GM04504 (cell line): ENCODE measurements around the gene PRKN.

Experiments used
- DNase-seq: peaks from one replicate; pipeline ENCODE4 v3.0.0-alpha.2; 2012; ENCODE audit warnings: low read depth

PRKN gene

DNA sequence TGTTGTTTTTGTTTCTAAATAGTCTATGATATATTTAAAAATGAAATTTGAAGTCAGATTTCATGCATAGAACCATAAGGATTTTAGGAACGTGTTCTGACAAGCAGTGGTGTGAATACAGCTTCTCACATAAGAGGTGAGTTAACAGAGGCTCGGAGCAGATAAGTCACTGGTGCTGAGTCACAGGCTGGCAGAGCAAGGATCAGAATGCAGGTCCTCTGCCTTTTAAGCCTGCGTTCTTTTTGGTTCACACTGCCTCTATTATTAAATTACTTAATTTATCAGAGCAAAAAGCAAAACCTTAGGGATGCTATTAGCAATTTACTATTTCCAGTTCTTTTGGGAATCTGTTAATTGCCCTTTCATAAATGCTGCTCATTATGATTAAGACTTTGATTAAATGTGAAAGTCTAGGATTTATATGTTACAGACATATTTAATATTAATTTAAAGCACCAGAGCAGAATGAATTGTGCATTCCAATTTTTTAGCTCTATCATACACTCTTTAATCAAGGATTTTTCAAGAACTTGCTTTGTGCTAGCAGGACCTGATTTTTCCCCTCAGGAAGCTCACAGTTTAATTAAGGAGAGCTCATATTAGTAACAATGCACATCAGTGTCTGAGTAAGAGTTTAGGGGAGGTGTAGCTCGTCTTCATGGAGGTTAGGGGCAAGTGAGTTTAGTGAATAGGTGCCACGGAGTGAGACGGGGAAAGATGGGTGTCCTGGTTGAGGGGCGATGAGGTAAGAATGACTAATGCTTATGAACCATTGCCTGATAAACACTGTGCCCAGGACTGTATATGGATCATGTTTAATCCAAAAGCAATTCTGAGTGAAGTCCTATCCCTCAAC lies 1241.0 kb downstream of the PRKN start:
- no peak for DNase-seq

DNA sequence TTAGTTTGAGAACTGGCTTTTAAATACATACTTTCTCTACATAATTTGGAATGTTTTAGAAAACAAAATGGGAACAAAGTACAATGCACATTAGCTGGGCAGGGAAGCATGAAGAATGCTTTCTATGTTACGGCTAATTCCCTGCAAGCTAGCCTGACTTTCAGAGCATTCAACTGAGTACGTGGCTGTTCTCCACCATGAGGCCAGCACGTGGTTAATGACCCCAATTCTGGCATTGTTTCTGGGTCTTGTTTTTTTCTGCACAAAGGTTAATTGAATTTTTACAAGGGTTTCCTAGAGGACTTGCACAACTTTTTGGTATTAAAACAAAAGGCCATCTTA lies 1245.1 kb downstream of the PRKN start:
- DNase-seq: no peak

DNA sequence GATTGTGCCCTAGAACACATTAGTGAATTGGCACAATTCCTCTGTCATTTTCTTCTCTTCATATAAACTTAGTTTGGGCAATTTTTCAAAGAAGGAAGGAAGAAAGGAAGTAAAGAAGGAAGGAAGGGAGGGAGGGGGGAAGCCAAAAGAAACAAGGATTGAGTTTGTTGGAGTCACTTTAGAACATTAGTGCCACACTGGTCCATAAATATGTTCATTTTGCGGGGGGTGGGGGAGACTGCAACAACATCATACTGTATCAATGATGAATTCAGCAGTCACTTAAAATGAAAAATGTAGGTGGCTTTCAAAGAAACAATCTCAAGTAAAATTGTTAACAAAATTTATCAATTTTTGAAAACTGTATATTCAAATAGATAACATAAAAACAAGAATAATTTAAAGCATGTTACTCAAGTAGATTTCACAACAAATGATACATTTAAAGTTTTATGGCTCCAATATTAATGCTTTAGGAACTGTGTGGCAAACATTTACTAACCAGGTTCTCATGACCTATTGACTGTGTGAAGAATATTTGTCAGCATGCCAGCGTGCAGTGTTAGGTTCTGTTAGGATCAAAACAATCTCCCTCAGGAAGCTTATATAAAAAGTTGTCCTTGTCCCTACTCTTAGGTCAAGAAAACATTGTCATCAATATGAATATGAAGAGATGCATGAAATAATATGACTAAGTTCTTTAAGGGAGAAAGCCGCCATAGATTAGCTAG lies 1245.6 kb downstream of the PRKN start:
- DNase-seq: no peak

DNA sequence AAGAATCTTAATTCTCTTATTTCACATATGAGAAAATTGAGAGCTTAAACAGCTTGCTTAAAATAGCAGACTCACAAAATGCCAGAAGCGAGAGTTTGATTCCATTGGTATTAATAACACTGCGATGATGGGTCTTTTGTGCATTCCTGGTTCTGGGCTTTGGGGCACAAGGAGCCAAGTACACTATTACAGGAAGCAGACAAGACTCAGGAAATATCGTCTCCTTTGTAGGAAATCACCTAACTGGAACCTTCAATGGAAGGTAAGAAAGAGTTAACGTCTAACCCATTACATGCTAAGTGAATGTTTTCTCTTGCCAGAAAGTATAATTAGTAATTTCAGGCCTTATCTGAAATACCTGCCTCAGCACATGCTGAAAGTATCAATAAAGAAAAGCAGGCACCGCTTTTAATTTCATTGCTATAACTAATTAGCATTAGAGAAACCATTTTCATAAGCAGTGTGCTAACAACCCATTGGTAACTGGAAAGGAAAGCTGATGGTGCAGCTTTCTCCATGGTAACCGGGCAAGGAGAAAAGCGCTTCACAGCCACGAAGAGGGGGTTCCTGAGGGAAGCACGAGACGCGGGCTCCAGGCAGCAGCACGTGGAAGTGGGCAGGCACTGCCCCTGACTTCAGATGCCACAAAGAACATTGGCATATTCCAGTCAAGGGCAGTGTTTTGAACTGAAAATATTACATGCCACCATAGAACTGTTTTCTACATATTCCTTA lies 1247.0 kb downstream of the PRKN start:
- DNase-seq: no peak

DNA sequence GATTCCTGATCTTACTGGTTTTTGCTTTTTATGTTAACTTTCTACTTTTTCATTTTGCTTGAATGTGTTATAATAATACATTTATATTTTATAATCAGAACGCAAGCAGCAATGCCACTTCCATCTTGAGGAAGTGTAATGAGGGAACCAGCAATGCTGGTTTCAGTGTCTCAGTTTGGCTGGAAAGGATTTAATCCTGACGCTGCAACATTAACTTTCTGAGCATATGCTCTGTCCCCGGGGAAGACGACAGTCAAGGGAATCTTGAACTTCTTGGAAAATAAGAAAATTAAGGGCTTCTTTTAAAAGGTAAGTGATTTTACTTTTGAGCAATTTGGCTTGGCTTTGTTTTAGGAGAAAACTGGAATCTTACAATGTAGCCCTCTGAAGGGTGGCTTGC lies 1248.2 kb downstream of the PRKN start:
- no peak for DNase-seq

DNA sequence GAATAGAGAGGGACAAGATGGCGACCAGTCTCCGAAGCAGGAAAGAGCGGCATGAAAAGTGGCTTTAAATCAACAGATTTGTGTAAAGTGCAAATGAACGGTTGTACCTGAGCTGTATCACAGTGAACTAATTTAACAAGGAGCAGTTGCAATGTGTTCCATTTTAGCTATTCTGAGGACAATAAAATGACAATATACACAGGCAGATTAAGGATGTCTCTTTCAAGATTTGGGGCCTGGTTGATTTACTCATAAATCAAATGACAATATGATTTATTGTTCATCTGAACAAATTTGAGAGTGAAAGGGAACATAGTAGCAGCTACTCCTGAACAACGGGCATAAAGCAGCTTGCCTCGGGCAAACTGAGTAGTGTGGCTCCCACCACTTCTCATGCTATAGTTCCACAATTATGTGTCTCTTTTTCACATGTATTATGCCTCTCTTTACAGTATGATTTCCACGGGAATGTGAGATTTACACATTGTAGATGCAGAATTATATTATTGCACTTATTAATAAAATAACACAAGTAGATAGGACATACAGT lies 1249.6 kb downstream of the PRKN start:
- DNase-seq: no peak

DNA sequence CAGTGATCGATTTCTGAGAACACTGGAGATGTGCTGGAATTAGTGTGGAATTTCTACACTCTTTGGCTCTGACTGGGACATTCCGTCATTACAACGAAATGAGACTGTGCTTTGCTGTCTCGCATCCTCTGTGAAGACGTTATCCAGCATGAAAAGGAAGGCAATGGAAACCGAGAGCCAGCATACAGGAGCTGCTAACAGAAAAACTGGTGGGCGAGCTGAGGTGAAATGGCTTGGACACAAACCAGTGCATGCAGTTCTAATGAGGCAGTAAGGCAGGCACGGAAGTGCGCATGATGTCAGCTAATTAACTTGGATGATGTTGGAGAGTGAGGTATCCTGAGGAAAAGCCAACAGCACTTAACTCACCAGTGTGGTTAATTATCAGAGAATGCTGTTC lies 1250.9 kb downstream of the PRKN start:
- no peak for DNase-seq

DNA sequence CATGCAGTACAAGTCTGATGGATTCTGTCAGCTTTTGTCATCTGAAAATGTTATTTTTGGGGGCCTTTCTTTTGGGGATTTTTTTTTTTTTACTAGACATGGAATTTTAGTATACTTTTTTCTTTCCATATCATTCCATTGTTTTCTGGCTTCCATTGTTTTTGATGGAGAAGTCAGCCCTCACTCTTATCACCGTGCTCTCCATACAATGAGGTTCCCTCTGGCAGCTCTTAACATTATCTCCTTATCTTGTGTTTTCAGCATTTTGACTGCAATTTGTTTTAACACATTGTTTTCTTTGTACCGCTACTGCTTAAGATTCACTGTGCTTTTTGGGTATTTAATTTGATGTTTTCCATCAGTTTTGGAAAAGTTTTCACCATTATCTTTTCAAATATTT lies 1262.2 kb downstream of the PRKN start:
- DNase-seq: no peak

DNA sequence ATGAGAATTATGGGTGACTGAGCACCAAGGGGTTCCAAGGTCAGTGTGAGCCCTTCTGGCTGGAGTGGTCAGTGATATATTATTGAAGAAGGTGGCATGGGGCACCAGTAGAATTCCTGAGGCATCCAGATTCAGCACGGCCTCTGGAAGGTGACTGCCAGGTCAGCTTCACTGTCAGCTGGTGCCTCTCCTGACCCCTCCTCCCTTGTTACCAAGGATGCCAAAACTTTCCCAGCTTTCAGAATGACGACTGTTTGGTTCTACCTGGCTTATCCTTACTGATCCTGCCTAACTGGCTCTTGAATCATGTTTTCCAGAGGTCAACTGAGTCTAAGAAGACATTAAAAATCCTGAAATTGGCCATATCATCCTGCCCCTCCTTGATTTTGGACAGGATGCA lies 1264.5 kb downstream of the PRKN start:
- no peak for DNase-seq

DNA sequence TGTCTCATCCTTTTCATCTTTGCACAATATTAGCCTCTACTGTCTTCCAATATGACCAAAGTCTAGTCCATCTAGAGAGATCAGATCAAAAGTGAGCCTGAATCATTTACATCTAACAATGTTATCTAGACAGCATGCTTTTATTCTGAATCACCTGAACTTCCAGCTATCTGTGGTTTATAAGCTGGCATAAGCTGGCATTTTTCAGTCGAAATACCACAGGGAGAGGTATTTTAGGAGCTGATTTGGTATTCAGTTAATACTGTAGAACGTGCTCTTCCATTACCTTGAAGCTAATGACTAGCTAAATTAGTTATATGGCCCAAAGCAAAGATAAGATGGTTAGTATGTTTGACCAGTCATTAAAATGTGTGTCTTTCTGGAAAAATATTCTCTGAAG lies 1265.4 kb downstream of the PRKN start:
- DNase-seq: no peak

DNA sequence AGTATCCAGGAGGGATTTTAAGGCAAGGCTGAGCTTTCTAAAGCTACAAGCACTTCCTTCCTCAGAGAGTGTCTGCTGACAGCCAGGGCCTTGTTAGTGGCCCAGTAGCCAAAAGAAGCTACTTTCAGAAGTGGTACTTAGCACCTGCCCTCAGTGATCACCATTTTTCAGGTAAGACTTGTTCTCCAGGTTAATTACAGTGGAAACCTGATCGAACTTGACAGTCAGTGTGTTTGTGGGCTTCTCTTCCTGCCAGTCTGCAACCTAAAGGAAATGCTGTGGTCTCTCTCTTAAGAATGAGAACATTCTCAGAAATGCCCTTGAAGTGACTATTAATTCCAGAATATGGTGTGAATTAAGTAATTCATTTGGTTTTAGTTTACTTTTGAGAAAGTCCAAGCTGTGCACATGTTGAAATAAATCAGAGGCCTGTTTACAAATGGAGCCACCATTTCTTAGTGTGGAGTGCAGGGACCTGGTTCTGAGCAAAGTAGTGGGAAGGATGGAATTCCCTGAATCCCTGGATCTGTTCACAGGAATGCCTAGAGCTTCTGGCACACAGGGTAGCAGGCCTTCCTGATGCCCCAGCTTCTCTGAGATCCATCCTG lies 1268.5 kb downstream of the PRKN start:
- DNase-seq: no peak

DNA sequence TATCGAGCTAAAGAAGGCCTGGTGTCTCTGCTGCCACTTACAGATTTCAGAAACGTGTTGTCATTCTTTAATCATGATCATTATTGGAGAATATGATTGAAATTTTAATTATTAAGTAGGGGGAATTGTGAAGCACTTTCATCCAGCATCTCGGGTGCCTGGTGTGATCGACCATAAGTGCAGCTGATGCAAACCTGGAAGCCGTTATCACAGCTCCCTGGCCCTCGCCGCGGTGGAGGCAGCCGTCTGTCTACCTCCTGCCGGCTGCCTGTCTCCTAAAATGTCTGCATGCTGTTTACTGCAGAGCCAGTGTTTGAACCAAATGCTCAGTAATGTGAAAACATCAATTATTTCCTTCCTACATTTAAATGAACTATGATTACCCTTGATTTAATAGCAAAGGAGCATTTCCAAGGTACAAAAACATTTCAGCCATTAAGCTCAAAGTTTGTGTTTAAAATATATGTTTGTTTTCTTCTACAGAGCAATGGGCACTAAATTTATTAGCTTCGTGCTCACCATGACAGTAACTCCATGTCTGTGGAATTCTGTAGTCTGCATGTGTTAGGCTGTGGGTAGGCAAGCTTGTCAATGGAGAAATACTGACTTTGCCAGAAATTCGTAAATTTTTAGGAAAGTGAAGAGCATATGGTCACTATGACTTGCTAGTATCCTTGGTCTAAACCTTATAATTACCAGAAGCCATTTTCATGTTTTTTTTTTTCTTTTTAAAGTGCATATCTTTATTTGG lies 1269.2 kb downstream of the PRKN start:
- DNase-seq: no peak

DNA sequence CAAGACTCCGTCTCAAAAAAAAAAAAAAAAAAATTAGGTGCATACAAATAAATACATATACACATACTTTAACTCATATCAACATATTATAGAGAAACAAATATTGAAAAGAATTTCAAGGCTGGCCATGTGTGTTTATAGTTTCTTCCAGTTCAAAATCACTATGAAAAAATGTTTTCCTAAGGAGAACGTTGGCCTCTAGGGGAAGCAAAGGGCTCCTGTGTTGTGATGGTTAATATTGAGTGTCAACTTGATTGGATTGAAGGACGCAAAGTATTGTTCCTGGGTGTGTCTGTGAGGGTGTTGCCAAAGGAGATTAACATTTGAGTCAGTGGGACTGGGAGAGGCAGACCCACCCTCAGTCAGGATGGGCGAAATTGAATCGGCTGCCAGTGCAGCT lies 1271.7 kb downstream of the PRKN start:
- DNase-seq: no peak

DNA sequence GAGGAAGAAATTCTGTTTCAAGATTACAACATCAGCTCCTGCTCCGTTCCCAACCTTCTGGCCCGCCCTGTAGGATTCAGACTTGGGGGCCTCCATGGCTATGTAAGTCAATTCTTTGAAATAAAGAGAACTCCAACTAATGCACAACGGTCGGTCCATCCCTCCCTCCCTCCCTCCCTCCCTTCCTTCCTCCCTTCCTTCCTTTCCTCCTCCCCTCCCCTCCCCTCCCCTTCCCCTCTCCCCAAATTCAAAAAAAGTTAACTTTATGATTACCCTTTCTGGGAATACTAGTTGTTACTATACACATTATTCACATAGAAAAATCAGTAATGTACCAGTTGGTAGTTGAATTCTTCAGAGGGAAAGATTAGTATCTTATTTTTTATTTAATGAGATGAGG lies 1274.0 kb downstream of the PRKN start:
- no peak for DNase-seq

DNA sequence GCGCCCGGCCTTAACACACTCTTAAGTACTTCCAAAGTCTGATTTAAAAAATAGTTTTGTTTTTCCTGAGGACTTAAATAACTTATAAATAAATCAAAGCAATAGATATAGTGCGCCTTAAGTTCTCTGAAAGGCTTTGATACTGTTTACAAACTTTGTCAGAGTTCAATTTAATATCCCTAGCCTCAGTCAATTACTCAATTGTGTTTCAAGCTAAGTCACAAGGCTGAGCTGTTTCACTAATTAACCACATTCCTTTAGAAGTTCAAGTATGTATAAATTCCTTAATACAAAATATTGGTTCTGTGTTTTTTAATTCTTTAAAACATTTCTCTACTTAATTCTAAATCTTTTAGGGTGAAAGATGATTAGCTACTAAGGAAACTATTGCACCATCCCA lies 1275.3 kb downstream of the PRKN start:
- no peak for DNase-seq

DNA sequence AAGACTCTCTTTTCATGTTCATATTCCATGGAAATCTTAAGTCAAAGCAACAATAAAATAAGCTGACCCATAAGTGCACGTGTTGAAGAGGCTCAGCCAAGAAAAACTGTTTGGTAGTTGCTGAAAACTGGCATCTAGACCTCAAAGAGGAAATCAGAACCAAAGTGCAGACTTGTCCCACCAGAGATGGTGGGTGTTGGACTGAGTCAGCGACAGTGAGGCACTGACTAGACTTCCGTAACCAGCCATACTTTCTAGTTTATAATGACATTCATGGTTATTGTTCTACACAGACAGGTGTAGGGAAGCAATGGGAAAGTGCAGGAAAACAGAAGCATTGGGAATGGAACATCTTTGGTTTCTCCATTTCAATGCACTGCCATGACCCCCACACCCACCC lies 1278.0 kb downstream of the PRKN start:
- DNase-seq: no peak

DNA sequence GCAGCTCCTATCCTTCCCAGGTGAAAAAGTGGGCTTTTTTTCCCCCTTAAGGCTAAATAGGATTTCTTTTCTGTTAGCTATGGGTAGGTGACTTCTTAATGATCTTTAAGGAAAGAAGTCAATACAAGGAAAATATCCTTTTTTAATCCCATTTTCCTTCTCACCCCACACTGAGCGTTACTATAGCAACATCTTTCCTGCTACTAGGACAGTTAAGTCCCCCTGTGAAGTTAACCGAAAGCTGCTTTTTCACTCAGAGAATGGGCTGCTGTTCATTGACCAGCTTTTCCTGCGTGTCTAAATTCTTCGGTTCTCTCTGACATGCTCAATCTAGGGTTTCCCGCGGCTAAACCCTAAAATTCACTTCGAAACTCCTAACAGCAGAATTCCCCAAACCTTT lies 1280.6 kb downstream of the PRKN start:
- no peak for DNase-seq

DNA sequence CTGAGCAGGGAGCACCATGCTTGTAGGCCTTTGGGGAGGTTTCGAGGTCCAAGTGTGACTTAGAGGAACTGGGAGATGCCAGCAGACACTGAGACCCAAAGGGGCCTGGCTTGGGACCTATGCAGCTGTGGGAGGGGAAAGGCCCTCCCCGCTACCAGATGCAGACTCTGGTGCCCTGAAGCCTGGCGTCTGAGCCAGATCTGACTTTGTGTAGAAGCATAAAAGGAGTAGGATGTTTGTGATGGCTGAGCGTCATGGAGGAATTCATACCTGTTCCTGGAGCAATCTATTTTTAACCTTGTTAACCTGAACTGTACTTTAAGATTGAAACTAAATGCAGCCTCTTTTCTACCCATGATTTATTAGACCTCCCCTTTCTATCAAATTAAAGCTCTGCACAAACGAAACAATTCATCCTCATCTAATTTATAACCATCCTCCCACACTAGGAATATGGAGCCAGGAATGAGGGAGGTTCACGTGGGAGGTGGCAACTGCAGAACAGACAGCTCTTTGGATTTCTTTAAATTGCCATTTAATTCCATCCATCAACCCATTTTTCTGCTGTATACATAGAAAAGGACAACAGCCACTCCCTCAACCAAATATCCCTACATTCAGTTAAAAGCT lies 1281.2 kb downstream of the PRKN start:
- DNase-seq: no peak

DNA sequence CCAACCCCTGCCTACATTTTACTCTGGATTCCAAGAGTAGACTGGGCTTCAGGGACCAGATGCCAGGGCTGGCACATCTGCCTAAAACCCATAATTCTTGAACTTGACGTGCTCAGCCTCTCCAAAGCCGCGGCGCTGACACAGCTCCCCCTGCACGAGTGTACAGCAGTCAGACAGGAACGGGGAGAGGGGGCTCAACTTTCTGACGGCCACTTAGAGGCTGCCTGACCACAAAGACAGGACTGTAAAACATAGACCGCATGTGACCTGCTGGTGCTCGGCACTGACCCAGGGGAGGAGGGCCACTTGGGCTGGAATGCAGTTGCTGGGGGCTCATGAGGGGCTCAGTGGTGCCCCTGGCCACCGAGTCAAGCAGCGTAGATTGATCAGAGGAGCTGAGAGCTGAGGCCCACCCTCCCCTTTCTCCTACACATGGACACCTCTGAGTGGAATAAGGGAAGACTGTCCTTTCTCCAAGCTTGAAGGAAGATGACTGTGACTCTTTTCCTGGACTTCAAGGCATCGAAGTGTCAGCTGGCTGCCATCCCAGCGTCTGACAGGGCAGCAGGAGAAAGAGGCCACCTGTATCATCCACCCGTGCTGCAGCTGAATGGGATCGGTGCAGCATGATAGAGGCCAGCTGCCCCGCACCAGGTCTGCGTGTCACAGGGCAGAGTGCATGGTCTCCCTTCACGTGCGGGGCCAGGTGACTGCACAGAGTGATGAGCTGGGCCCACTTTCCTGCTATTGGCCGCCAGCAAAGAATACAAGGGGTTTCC lies 1282.4 kb downstream of the PRKN start:
- no peak for DNase-seq

DNA sequence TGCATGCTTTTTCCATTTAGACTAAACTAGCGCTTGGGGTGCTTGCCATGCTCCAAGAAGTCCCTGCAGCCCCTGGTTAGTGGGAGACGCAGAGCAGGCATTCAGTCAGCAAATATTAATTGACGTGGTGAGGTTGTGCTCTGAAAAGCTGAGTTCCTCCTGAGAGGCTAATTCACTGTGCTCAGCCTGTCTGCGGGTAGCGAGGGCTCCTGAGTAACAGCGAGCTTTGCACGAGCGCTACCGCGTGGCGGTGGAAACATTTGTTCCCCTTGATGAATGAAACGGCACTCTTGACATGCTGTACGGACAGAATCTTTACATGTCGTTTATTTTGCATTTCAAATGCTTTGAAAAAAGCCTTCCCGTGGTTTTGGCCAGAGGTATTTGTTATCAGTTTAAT lies 1283.1 kb downstream of the PRKN start:
- no peak for DNase-seq
